Placental pericyte (primary cell): ENCODE data around the gene PCDHA6. TPM values are rescaled to one million over a fixed set of nuclear protein-coding genes. Genes with fewer than 3 reads are reported as not detected.

Experiments
- total RNA-seq: library from RNA; depleted of rRNA; stranded (reverse); fragments of >200 nt; gene quantifications from 2 replicates; pipeline ENCODE4 v1.2.3, GENCODE V29; 2012

PCDHA6 gene
- total RNA-seq, 1 donor: 0.14 TPM

Other genes with a start within 250 kb of the PCDHA6 start
- gene CD14, start 194.8 kb upstream of the PCDHA6 start, total RNA-seq: 1.3 and 1.8 TPM in 2 replicates
- gene TMCO6, start 188.5 kb upstream of the PCDHA6 start, total RNA-seq: 12.9 and 24.5 TPM in 2 replicates
- gene NDUFA2, start 180.3 kb upstream of the PCDHA6 start, total RNA-seq: 19.9 and 24.1 TPM in 2 replicates
- 67.3 and 127 TPM in 2 replicates for gene IK, start 180.1 kb upstream of the PCDHA6 start, total RNA-seq
- 32.8 and 46.2 TPM in 2 replicates for gene WDR55, start 163.1 kb upstream of the PCDHA6 start, total RNA-seq
- gene DND1, start 154.4 kb upstream of the PCDHA6 start, total RNA-seq: 0.44 and 0.86 TPM in 2 replicates
- gene HARS1, start 136.6 kb upstream of the PCDHA6 start, total RNA-seq: 47.9 and 91.9 TPM in 2 replicates
- gene HARS2, start 136.5 kb upstream of the PCDHA6 start, total RNA-seq: 27.1 and 32.5 TPM in 2 replicates
- gene ZMAT2, start 127.5 kb upstream of the PCDHA6 start, total RNA-seq: 29.5 and 35.7 TPM in 2 replicates
- not detected in 2 replicates for gene PCDHA1, start 41.8 kb upstream of the PCDHA6 start, total RNA-seq
- gene PCDHA2, start 33.1 kb upstream of the PCDHA6 start, total RNA-seq: under 0.01 TPM in 1 of 2 replicates, not detected in the other
- gene PCDHA3, start 26.9 kb upstream of the PCDHA6 start, total RNA-seq: 0.14 and 0.22 TPM in 2 replicates
- gene PCDHA4, start 20.9 kb upstream of the PCDHA6 start, total RNA-seq: under 0.01 and 0.14 TPM in 2 replicates
- not detected in 2 replicates for gene PCDHA5, start 6.3 kb upstream of the PCDHA6 start, total RNA-seq
- under 0.01 and 0.29 TPM in 2 replicates for gene PCDHA7, start 6.3 kb downstream of the PCDHA6 start, total RNA-seq
- gene PCDHA8, start 13.2 kb downstream of the PCDHA6 start, total RNA-seq: under 0.01 TPM in 1 of 2 replicates, not detected in the other
- under 0.01 TPM in 2 replicates for gene PCDHA9, start 20.4 kb downstream of the PCDHA6 start, total RNA-seq
- gene PCDHA10, start 27.9 kb downstream of the PCDHA6 start, total RNA-seq: under 0.01 and 0.14 TPM in 2 replicates
- gene PCDHA11, start 41.0 kb downstream of the PCDHA6 start, total RNA-seq: 0.57 TPM in 1 of 2 replicates, not detected in the other
- gene PCDHA12, start 47.3 kb downstream of the PCDHA6 start, total RNA-seq: under 0.01 and 0.14 TPM in 2 replicates
- not detected in 2 replicates for gene PCDHA13, start 54.2 kb downstream of the PCDHA6 start, total RNA-seq
- gene PCDHAC1, start 98.3 kb downstream of the PCDHA6 start, total RNA-seq: under 0.01 TPM in 1 of 2 replicates, not detected in the other
- 0.14 and 0.22 TPM in 2 replicates for gene PCDHAC2, start 138.5 kb downstream of the PCDHA6 start, total RNA-seq
- not detected in 2 replicates for gene PCDHB1, start 223.4 kb downstream of the PCDHA6 start, total RNA-seq